Measurements from ENCODE around the gene SHISA8.

The SHISA8 gene

GRCh38 chr22:41946629-41947423 is 32.0 kb upstream of the SHISA8 start, which contains the start of gene CENPM (continued):
- TF ChIP-seq BCL11B (tag by site-specific recombination; IDR thresholded peaks at IDR 0.05; ENCODE audit: low read depth), result peak; percentile 79
- TF ChIP-seq HIC1 (tag by site-specific recombination; IDR thresholded peaks at IDR 0.05), result 0 out of 2 replicates have a peak, but pooled peaks have one; percentile 2
- TF ChIP-seq, protein P1, sequence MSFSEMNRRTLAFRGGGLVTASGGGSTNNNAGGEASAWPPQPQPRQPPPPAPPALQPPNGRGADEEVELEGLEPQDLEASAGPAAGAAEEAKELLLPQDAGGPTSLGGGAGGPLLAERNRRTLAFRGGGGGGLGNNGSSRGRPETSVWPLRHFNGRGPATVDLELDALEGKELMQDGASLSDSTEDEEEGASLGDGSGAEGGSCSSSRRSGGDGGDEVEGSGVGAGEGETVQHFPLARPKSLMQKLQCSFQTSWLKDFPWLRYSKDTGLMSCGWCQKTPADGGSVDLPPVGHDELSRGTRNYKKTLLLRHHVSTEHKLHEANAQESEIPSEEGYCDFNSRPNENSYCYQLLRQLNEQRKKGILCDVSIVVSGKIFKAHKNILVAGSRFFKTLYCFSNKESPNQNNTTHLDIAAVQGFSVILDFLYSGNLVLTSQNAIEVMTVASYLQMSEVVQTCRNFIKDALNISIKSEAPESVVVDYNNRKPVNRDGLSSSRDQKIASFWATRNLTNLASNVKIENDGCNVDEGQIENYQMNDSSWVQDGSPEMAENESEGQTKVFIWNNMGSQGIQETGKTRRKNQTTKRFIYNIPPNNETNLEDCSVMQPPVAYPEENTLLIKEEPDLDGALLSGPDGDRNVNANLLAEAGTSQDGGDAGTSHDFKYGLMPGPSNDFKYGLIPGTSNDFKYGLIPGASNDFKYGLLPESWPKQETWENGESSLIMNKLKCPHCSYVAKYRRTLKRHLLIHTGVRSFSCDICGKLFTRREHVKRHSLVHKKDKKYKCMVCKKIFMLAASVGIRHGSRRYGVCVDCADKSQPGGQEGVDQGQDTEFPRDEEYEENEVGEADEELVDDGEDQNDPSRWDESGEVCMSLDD (tag by site-specific recombination; IDR thresholded peaks at IDR 0.05), result peak; percentile 68; the same call in 1 of the 2 replicates
- peak; percentile 91 for TF ChIP-seq PATZ1 (tag by site-specific recombination; IDR thresholded peaks at IDR 0.05)
- TF ChIP-seq ZXDB (tag by site-specific recombination; IDR thresholded peaks at IDR 0.05), result peak; percentile 94
- no peak for TF ChIP-seq ZNF416 (tag by site-specific recombination; IDR thresholded peaks at IDR 0.05)
- TF ChIP-seq ZNF398 (tag by site-specific recombination; IDR thresholded peaks at IDR 0.05), result 0 out of 2 replicates have a peak, but pooled peaks have one; percentile 1
- TF ChIP-seq KLF8 (tag by site-specific recombination; IDR thresholded peaks at IDR 0.05), result peak; percentile 40; the same call in 1 of the 2 replicates
- TF ChIP-seq ZNF133 (tag by site-specific recombination; IDR thresholded peaks at IDR 0.05), result no peak
- TF ChIP-seq ZNF529 (tag by site-specific recombination; IDR thresholded peaks at IDR 0.05; ENCODE audit: insufficient replicate concordance), result no peak
- TF ChIP-seq KLF16 (tag by site-specific recombination; IDR thresholded peaks at IDR 0.05), result peak; percentile 77
- peak; percentile 70; the same call in 1 of the 2 replicates for TF ChIP-seq ZNF24 (tag by site-specific recombination; IDR thresholded peaks at IDR 0.05)
- TF ChIP-seq BCL6B (tag by site-specific recombination; IDR thresholded peaks at IDR 0.05), result no peak
- TF ChIP-seq ZNF140 (tag by site-specific recombination; IDR thresholded peaks at IDR 0.05), result no peak
- TF ChIP-seq ZNF155 (tag by site-specific recombination; IDR thresholded peaks at IDR 0.05), result no peak
- no peak for TF ChIP-seq ZNF677 (tag by site-specific recombination; IDR thresholded peaks at IDR 0.05)
- no peak for TF ChIP-seq PRDM6 (tag by site-specific recombination; IDR thresholded peaks at IDR 0.05)
- no peak for TF ChIP-seq ZNF121 (tag by site-specific recombination; IDR thresholded peaks at IDR 0.05)
- TF ChIP-seq, protein P2, sequence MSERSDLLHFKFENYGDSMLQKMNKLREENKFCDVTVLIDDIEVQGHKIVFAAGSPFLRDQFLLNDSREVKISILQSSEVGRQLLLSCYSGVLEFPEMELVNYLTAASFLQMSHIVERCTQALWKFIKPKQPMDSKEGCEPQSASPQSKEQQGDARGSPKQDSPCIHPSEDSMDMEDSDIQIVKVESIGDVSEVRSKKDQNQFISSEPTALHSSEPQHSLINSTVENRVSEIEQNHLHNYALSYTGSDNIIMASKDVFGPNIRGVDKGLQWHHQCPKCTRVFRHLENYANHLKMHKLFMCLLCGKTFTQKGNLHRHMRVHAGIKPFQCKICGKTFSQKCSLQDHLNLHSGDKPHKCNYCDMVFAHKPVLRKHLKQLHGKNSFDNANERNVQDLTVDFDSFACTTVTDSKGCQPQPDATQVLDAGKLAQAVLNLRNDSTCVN (tag by site-specific recombination; optimal IDR thresholded peaks at IDR 0.05), result peak; percentile 96
- TF ChIP-seq ZNF549 (tag by site-specific recombination; IDR thresholded peaks at IDR 0.05), result no peak
- TF ChIP-seq ZBTB49 (tag by site-specific recombination; IDR thresholded peaks at IDR 0.05; ENCODE audit: low read depth), result no peak
- peak; percentile 64; the same call in 1 of the 2 replicates for TF ChIP-seq OSR2 (tag by site-specific recombination; IDR thresholded peaks at IDR 0.05)

All from HEK293 (cell line).